NK-92 (cell line): ENCODE results near the gene RAPGEF5.

Source experiments
- DNase-seq: peaks from one replicate; lab custom pipeline; 2025; ENCODE audit not compliant: unreplicated experiment; lab: John Stamatoyannopoulos, UW

The RAPGEF5 gene

GRCh38 chr7:22167482-22167881 is 189.5 kb downstream of the RAPGEF5 start:
- DNase-seq = no peak

GRCh38 chr7:22166928-22167327 is 190.0 kb downstream of the RAPGEF5 start:
- DNase-seq = no peak

GRCh38 chr7:22159341-22159740 is 197.6 kb downstream of the RAPGEF5 start:
- no peak for DNase-seq

GRCh38 chr7:22157552-22157951 is 199.4 kb downstream of the RAPGEF5 start:
- DNase-seq = no peak

GRCh38 chr7:22156205-22156604 is 200.7 kb downstream of the RAPGEF5 start:
- no peak for DNase-seq

GRCh38 chr7:22154143-22154529 is 202.8 kb downstream of the RAPGEF5 start:
- DNase-seq = no peak

- no peak for DNase-seq
Observed at GRCh38 chr7:22153432-22154142, 203.4 kb downstream of the RAPGEF5 start.

GRCh38 chr7:22152690-22153089 is 204.3 kb downstream of the RAPGEF5 start:
- DNase-seq = no peak

GRCh38 chr7:22151901-22152300 is 205.1 kb downstream of the RAPGEF5 start:
- no peak for DNase-seq

- no peak for DNase-seq
Observed at GRCh38 chr7:22150221-22150620, 206.7 kb downstream of the RAPGEF5 start.

- DNase-seq = no peak
Observed at GRCh38 chr7:22147868-22148267, 209.1 kb downstream of the RAPGEF5 start.

- no peak for DNase-seq
Observed at GRCh38 chr7:22146961-22147512, 209.9 kb downstream of the RAPGEF5 start.

GRCh38 chr7:22144950-22145349 is 212.0 kb downstream of the RAPGEF5 start:
- DNase-seq = no peak

GRCh38 chr7:22143491-22143890 is 213.5 kb downstream of the RAPGEF5 start:
- no peak for DNase-seq

GRCh38 chr7:22142572-22142971 is 214.4 kb downstream of the RAPGEF5 start:
- DNase-seq = no peak

- DNase-seq = no peak
Observed at GRCh38 chr7:22141355-22141754, 215.6 kb downstream of the RAPGEF5 start.

GRCh38 chr7:22140578-22140977 is 216.4 kb downstream of the RAPGEF5 start:
- no peak for DNase-seq

GRCh38 chr7:22138886-22139285 is 218.1 kb downstream of the RAPGEF5 start:
- DNase-seq = no peak

- DNase-seq = no peak
Observed at GRCh38 chr7:22138106-22138505, 218.8 kb downstream of the RAPGEF5 start.

- DNase-seq = no peak
Observed at GRCh38 chr7:22137466-22137865, 219.5 kb downstream of the RAPGEF5 start.

GRCh38 chr7:22137026-22137425 is 219.9 kb downstream of the RAPGEF5 start:
- DNase-seq = no peak

GRCh38 chr7:22129819-22130580 is 227.0 kb downstream of the RAPGEF5 start:
- DNase-seq = no peak
